Bronchial epithelial cell (primary cell): ENCODE results near the gene CSNK2A1. TPM values are rescaled to one million over a fixed set of nuclear protein-coding genes. Genes with fewer than 3 reads are reported as not detected.

Experiments used
- DNase-seq: peaks from one replicate; pipeline ENCODE4 v3.0.0-alpha.2; 2010; ENCODE audit warnings: low read depth
- FAIRE-seq: peaks from 2 replicates; lab custom pipeline; 2011; peaks lifted over from hg19 to GRCh38; lab: Jason Lieb, UNC
- H3K27me3 ChIP-seq: 2 replicates; pipeline ENCODE4 v1.5.1; 2011; ENCODE audit warnings: low read length; ENCODE audit not compliant: control insufficient read depth, insufficient read depth
- H3K36me3 ChIP-seq: 2 replicates; pipeline ENCODE4 v1.5.1; 2011; ENCODE audit warnings: low read length; ENCODE audit not compliant: control insufficient read depth, insufficient read depth
- H3K4me3 ChIP-seq: 2 replicates; pipeline ENCODE4 v1.5.1; 2011; ENCODE audit warnings: mild to moderate bottlenecking, low read depth, low read length, control low read depth
- CTCF ChIP-seq: IDR thresholded peaks from 2 replicates; pipeline ENCODE4 v1.5.1; 2011; ENCODE audit warnings: mild to moderate bottlenecking, moderate library complexity, low read length, control low read depth, inconsistent platforms; ENCODE audit not compliant: insufficient read depth, severe bottlenecking
- total RNA-seq: library from RNA; depleted of rRNA; stranded (reverse); fragments of >200 nt; gene quantifications from 2 replicates; pipeline ENCODE4 v1.2.1, GENCODE V29; 2014

The CSNK2A1 gene
- total RNA-seq, 1 donor from 2014 or later = 242 TPM

DNA sequence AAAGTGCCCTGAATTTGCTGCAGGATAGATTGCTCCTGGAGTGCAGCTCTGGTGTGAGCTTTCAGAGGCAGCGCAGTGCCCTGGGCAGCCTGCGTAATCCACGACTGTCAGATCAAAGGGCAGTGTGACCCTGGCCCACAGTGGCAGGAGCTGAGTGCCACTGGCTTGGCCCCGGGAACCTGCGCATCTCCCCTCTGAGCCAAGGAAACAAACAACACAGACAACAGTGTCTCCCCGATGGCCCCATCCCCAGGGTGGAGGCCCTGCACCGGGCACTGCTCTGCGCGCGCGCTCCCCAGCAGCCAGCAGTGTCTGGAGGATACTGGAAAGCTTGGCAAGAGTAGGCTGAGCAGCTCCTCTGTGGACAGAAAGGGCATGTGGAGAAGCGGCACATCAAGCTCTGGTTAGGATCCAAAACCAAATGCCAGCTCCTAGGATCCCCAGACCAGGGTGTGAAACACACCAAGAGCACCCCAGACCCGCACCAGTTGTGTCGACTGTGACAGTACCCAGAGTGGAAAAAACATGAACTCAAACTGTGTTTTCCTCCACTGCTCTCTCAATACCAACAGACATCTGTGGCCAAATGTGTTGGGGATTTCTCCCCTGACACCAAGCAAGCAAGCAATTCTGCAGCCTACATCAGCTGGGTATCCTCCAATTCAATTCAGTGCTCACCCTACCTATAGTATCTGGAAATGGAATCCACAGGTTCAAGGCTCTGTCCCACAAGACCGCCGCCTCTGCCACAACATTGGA lies 108.8 kb downstream of the CSNK2A1 start:
- no peak for FAIRE-seq
- TF ChIP-seq CTCF = no peak
- H3K27me3 ChIP-seq = no peaks in the 10 kb centered on the region
- no peak overlapping the region for H3K4me3 ChIP-seq
- DNase-seq = no peak
- H3K36me3 ChIP-seq = peaks cover 36% of the 10 kb centered on the region

DNA sequence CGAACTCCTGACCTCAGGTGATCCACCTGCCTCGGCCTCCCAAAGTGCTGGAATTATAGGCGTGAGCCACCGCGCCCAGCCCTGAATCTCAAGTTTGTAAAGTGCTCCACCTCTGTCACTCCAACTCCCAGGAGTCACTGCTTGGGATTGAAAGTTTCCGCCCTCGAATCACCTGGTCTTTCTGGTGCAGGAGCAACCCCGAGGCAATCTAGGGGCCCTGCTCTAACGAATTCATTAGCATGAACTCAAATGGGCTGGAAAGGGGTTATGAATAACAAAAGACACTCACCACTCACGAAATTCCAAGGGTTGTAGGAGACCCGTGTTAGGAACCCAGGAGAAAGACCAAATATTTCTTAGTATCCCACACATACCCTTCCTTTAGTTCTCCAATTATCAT lies 109.4 kb downstream of the CSNK2A1 start:
- no peak for TF ChIP-seq CTCF
- peaks cover 34% of the 10 kb centered on the region for H3K36me3 ChIP-seq
- DNase-seq (no peak), FAIRE-seq (no peak)
- H3K4me3 ChIP-seq = no peak overlapping the region
- H3K27me3 ChIP-seq = no peaks in the 10 kb centered on the region

- peak; percentile 58 for FAIRE-seq
- peak; percentile 58 for DNase-seq
These were observed 110.2 kb downstream of the CSNK2A1 start for GRCh38 chr20:433300-433975.

DNA sequence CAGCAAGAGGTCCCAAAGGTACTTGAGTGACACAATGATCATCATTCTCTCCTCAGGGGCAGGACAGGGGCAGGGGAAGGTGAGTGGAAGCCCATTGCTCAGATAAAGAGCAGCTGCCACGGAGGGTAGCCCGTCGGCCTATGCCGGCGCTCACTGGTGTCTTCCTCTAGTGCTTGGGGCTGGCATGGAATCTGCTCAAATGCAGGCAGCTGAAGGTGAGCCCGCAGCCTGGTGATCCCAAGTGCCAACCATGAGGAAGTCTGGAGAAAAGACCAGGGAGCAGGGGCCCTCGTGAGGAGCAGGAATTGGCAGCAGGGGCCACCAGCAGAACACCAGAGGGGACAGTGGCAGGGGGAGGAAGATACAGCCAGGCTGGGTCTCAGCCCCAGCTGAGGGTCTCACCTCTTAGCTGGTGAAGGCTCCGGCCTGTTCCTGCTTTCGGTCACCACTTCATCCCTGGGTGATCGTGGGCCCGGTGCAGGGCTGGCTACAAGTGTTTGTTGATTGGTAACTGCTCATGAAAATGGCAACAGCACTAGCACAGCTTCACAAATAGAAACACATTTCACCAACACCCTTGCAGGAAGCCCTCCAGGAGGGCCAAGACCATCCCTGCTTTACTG lies 110.8 kb downstream of the CSNK2A1 start:
- FAIRE-seq (no peak), DNase-seq (no peak)
- Histone ChIP-seq H3K27me3 (no peaks in the 10 kb centered on the region), H3K4me3 (no peak overlapping the region), H3K36me3 (peaks cover 34% of the 10 kb centered on the region)
- TF ChIP-seq CTCF = no peak

More at GRCh38 chr20:433300-433975, 110.2 kb downstream of the CSNK2A1 start:
- no peak for TF ChIP-seq CTCF
- peaks cover 32% of the 10 kb centered on the region for H3K36me3 ChIP-seq
- no peaks in the 10 kb centered on the region for H3K27me3 ChIP-seq
- no peak overlapping the region for H3K4me3 ChIP-seq

GRCh38 chr20:432208-432607 lies 111.4 kb downstream of the CSNK2A1 start:
- no peak for TF ChIP-seq CTCF
- H3K27me3 ChIP-seq = no peaks in the 10 kb centered on the region
- H3K4me3 ChIP-seq = no peak overlapping the region
- peaks cover 36% of the 10 kb centered on the region for H3K36me3 ChIP-seq
- FAIRE-seq = no peak
- no peak for DNase-seq
